HepG2 (cell line): ENCODE data around the gene GLYAT. TPM values are rescaled to one million over a fixed set of nuclear protein-coding genes. Genes with fewer than 3 reads are reported as not detected.

Experiments used
- polyA plus RNA-seq, 8 experiments: library from polyadenylated mRNA; depleted of rRNA in 3 of 8; stranded (reverse) in 7 of 8; unstranded in 1 of 8; fragments of >200 nt; fragmentation: Illumina TruSeq in 4 of 8; extraction: Trizol in 4 of 8; gene quantifications; 2 replicates each; pipeline versions ENCODE4 v1.2.1 to v1.2.3, GENCODE V29; 2011 to 2016; ENCODE audit warnings: low read depth in 4 of 8, missing spikeins in 1 of 8, mixed read lengths in 1 of 8; ENCODE audit not compliant: insufficient read depth in 1 of 8
- total RNA-seq, 5 experiments: library from RNA; depleted of rRNA; stranded (reverse); fragments of >200 nt; fragmentation: Illumina TruSeq; extraction: Trizol; gene quantifications; 2 replicates each; pipeline ENCODE4 v1.2.3, GENCODE V29; 2016; ENCODE audit warnings: low read depth in 1 of 5

Gene GLYAT
- total and polyA plus RNA-seq, 2 of the 13 experiments (the other 11 are each of a cell fraction or from before 2014, with no cell fraction given): not detected

Other genes with a start within 250 kb of the GLYAT start
- gene OR5B21, start 223.8 kb downstream of the GLYAT start, total RNA-seq (2016; rRNA removed; fragmentation: Illumina TruSeq; extraction: Trizol): not detected in 2 replicates
- gene OR5B21, start 223.8 kb downstream of the GLYAT start, polyA plus RNA-seq (2011; rRNA removed): 0.08 TPM in 1 of 2 replicates, not detected in the other
- gene LPXN, start 156.1 kb downstream of the GLYAT start, total RNA-seq (2016; rRNA removed; fragmentation: Illumina TruSeq; extraction: Trizol): 0.90 and 1.7 TPM in 2 replicates
- 3.5 and 4.5 TPM in 2 replicates for gene LPXN, start 156.1 kb downstream of the GLYAT start, polyA plus RNA-seq (2011; rRNA removed)
- gene ZFP91, start 152.9 kb downstream of the GLYAT start, total RNA-seq (2016; rRNA removed; fragmentation: Illumina TruSeq; extraction: Trizol): 38.6 and 48.5 TPM in 2 replicates
- 10.9 and 13.5 TPM in 2 replicates for gene ZFP91, start 152.9 kb downstream of the GLYAT start, polyA plus RNA-seq (2011; rRNA removed)
- gene CNTF, start 109.3 kb downstream of the GLYAT start, total RNA-seq (2016; rRNA removed; fragmentation: Illumina TruSeq; extraction: Trizol): 1.5 and 2.3 TPM in 2 replicates
- 0.47 and 0.51 TPM in 2 replicates for gene CNTF, start 109.3 kb downstream of the GLYAT start, polyA plus RNA-seq (2011; rRNA removed)
- gene GLYATL2, start 112.8 kb upstream of the GLYAT start, total RNA-seq (2016; rRNA removed; fragmentation: Illumina TruSeq; extraction: Trizol): not detected in 2 replicates
- not detected in 2 replicates for gene GLYATL2, start 112.8 kb upstream of the GLYAT start, polyA plus RNA-seq (2011; rRNA removed)
- 0.17 TPM in 1 of 2 replicates, not detected in the other for gene GLYATL1, start 207.5 kb upstream of the GLYAT start, total RNA-seq (2016; rRNA removed; fragmentation: Illumina TruSeq; extraction: Trizol)
- gene GLYATL1, start 207.5 kb upstream of the GLYAT start, polyA plus RNA-seq (2011; rRNA removed): 0.17 TPM in 2 replicates